Endothelial cell of umbilical vein (primary cell): ENCODE measurements around the gene GPR158.

ENCODE experiments used
- EZH2 ChIP-seq: IDR thresholded peaks from 2 replicates; pipeline ENCODE4 v1.6.1; 2012; ENCODE audit warnings: borderline replicate concordance, low read depth, mild to moderate bottlenecking, moderate library complexity, low read length, inconsistent platforms; ENCODE audit not compliant: severe bottlenecking
- FOS ChIP-seq: IDR thresholded peaks from 2 replicates; pipeline ENCODE4 v1.6.1; 2011; ENCODE audit warnings: mild to moderate bottlenecking, low read length, moderate library complexity, borderline replicate concordance; ENCODE audit not compliant: insufficient read depth
- GATA2 ChIP-seq: IDR thresholded peaks from 2 replicates; pipeline ENCODE4 v1.7.0; 2011; ENCODE audit warnings: low read depth, mild to moderate bottlenecking, moderate library complexity, mixed read lengths, low read length; ENCODE audit not compliant: insufficient read length, insufficient read depth
- JUN ChIP-seq: IDR thresholded peaks from 2 replicates; pipeline ENCODE4 v1.6.1; 2011; ENCODE audit warnings: borderline replicate concordance, low read depth; ENCODE audit not compliant: insufficient read length, insufficient read depth
- POLR2A ChIP-seq: IDR thresholded peaks from 2 replicates; pipeline ENCODE4 v1.6.1; 2012; ENCODE audit warnings: low read depth, mild to moderate bottlenecking, control low read depth, low read length
- POLR2AphosphoS5 ChIP-seq: IDR thresholded peaks from 2 replicates; pipeline ENCODE4 v1.6.1; 2012; ENCODE audit warnings: low read depth, mild to moderate bottlenecking, control low read depth, low read length, moderate library complexity; ENCODE audit not compliant: insufficient read depth
- TF ChIP-seq, protein P1 (sequence below), 2 donors: IDR thresholded peaks; 1 replicate in 1 of 2; 2 replicates in 1 of 2; pipeline ENCODE4 v1.5.1; 2011; ENCODE audit warnings: low read length in 2 of 2, mild to moderate bottlenecking in 2 of 2, moderate library complexity in 2 of 2, control low read depth in 1 of 2, inconsistent platforms in 1 of 2, low read depth in 1 of 2; ENCODE audit not compliant: insufficient read depth in 1 of 2; ENCODE audit errors: extremely low read depth in 1 of 2
- TF ChIP-seq, protein P2 (sequence below): IDR thresholded peaks from 2 replicates; pipeline ENCODE4 v1.6.1; 2011; ENCODE audit not compliant: insufficient read depth, insufficient read length

DNA sequence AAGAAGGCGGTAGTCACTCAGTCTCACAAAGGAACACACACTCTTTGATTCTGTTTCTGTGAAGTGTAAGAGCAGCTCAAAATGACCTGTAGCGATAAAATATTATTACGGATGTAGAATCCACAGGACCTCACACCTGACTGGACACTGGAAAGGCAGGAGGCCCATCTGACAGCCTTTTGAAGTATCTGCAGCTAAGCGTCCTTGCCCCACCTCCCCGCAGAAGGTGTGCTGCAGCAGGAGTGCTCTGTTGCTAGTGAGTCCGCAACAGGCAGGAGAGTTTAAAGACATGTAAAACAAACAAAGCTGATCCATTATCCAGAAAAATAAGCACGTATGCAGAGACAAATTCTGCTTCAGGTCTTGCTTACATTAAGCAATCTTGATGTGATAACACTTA is 355.5 kb downstream of the GPR158 start:
- TF ChIP-seq POLR2A (no peak), POLR2AphosphoS5 (no peak), FOS (no peak), EZH2 (no peak), GATA2 (no peak), JUN (no peak)
- TF ChIP-seq, protein P1, sequence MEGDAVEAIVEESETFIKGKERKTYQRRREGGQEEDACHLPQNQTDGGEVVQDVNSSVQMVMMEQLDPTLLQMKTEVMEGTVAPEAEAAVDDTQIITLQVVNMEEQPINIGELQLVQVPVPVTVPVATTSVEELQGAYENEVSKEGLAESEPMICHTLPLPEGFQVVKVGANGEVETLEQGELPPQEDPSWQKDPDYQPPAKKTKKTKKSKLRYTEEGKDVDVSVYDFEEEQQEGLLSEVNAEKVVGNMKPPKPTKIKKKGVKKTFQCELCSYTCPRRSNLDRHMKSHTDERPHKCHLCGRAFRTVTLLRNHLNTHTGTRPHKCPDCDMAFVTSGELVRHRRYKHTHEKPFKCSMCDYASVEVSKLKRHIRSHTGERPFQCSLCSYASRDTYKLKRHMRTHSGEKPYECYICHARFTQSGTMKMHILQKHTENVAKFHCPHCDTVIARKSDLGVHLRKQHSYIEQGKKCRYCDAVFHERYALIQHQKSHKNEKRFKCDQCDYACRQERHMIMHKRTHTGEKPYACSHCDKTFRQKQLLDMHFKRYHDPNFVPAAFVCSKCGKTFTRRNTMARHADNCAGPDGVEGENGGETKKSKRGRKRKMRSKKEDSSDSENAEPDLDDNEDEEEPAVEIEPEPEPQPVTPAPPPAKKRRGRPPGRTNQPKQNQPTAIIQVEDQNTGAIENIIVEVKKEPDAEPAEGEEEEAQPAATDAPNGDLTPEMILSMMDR (IDR thresholded peaks at IDR 0.05; ENCODE audit: extremely low read depth in 1 of 2, insufficient read depth in 1 of 2, low read depth in 1 of 2, low read length in 2 of 2): no peak
- TF ChIP-seq, protein P2, sequence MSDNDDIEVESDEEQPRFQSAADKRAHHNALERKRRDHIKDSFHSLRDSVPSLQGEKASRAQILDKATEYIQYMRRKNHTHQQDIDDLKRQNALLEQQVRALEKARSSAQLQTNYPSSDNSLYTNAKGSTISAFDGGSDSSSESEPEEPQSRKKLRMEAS: no peak
